ENCODE data around the gene PXDN.

The PXDN gene

GRCh38 chr2:1754461-1755170, 10.3 kb upstream of the PXDN start:
- no peak for DNase-seq (ENCODE audit: low spot score)

DNA sequence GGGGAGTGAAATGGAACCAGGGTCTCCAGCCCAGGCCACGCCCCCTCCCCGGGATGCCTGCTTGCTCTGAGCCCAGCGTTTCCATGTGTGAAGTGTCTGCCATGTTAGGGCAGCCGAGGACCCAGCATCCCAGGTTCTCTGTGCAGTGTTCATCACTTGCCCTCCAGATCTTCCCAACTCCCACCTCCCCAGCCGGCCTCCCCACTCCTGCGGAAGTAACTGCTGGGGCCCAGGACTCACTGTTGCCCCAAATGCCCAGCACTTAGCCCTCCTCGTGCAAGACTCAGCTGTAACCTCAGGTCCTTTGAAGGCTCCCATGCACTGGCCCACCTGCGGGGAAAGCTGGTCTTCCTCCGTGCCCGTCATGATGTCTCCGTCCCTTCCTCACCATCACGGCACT, 9.7 kb upstream of the PXDN start:
- DNase-seq (ENCODE audit: low spot score), result no peak

GRCh38 chr2:1752751-1753150, 8.4 kb upstream of the PXDN start:
- no peak for DNase-seq (ENCODE audit: low spot score)

DNA sequence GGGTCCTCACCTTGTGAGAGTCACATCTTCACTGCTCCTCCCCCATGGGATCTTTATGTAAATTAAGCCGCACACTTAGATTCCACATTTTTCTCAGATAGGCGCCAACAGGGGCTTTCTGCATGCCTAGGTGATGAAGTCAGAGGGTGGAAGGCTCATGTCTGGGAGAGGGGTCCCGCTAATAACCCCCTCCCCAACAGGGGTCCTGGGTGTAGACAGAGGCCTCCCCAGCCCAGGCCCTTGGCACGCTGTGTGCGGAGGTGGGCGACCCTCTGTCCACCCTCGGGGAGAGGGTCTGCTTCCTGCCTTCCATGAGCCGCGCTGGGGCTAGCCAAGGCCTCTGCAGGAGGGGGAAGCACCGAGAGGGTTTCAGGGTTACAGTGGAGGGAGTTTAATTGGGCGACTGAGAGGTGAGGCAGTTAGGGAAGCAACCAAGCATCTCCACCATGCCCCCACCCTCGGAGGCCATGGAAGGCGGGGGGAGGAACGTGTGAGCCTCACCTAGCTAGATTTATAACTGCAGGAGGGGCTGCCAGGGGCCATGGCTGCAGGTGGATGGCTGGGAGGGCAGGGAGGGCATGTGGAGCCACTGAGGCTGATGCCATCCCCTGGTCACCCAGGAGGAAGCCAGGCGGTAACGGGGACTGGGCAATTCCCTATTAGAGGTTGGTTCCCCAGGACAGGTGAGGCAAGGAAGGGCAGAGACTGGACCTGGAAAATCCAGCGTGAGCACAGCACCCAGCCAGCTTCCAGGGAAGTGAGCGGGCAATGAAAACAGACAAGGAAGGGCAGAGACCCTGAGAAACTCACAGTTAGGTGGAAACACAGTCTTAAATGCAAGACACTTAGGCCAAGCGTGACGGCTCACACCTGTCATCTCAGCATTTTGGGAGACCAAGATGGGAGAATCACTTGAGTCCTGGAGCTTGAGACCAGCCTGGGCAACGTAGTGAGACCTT, 7.7 kb upstream of the PXDN start:
- no peak for DNase-seq (ENCODE audit: low spot score)

GRCh38 chr2:1750933-1751766, 6.8 kb upstream of the PXDN start:
- DNase-seq (ENCODE audit: low spot score), result peak; percentile 50

DNA sequence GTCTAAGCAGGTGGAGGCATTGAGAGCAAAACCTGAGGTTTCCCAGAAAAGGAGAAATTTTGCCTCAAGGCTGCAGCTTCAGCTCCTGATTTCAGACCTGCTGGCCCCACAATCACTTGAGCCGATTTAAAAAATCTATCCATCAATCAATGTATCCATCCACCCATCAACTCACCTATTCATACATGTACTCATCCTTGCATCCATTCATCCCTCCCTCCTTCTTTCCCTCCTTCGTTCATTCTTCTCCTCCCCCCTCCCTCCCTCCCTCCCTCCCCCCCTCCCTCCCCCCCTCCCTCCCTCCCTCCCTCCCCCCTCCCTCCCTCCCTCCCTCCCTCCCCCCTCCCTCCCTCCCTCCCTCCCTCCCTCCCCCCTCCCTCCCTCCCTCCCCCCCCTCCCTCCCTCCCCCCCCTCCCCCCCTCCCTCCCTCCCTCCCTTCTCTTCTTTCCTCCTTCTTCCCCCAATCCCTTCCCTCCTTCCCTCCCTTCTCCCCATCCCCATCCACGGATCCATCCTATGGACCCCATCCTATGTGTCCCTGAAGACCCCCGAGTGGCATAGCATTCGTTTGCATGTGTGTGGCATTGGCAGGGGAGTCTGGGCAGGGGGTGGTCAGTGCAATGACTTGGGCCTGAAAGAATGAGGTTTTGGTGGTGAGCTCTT, 6.1 kb upstream of the PXDN start:
- no peak for DNase-seq (ENCODE audit: low spot score)

GRCh38 chr2:1749489-1750119, 5.3 kb upstream of the PXDN start:
- DNase-seq (ENCODE audit: low spot score), result no peak

GRCh38 chr2:1748741-1749488, 4.6 kb upstream of the PXDN start:
- no peak for DNase-seq (ENCODE audit: low spot score)

- no peak for DNase-seq (ENCODE audit: low spot score)
These were observed 3.9 kb upstream of the PXDN start for GRCh38 chr2:1748176-1748740.

- no peak for DNase-seq (ENCODE audit: low spot score)
These were observed 3.0 kb upstream of the PXDN start for GRCh38 chr2:1747065-1747941.

GRCh38 chr2:1746174-1747064, 2.1 kb upstream of the PXDN start:
- DNase-seq (ENCODE audit: low spot score), result no peak

GRCh38 chr2:1745171-1746023, 1.1 kb upstream of the PXDN start:
- DNase-seq (ENCODE audit: low spot score), result no peak

DNA sequence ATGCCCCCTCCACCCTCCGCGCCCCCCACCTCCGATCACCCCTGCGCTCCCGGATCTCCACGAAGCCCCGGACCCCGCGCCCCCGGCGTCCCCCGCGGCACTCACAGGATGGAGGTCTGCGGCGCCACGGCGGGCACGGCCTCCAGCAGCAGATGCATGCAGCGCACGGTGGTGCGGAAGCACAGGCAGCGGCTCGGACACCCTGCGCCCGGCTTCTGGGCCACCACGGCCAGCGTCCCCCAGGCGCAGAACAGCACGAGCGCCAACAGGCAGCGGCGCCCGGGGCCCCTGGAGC, 217 bp downstream of the PXDN start:
- DNase-seq (ENCODE audit: low spot score), result no peak

DNA sequence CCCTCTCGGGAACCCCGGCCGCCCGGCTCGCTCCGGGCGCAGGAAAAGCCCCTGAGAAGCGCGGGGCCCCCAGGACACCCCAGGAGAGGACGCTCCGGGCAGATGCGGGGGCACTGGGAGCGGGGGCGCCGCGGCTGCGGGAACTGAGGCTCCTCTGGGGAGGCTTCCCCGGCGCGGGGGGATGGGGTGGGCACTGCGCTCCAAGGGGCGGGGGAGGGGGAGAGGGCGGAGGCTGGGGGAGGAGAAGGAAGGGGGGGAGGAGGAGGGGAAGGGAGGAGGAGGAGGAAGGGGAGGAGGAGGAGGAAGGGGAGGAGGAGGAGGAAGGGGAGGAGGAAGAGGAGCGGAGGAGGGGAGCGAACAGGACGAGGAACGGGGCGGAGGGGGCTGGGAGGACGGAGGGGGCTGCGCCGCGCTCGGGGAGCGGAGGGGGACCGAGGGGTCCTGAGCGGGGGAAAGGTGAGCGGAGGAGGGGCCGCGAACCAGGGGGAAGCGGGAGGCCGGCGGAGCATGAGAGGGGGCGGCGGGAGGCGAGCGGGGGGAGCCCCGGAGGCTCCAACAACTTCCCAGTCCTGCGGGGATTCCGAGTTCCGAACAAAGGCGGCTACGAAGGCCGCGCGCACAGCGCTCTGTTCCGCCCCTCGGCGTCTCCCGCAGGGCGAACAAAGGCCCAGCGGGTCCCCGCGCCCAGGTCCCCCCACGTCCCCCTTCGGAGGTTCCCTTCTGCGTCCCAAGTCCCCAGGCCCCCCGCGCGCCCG, 742 bp downstream of the PXDN start:
- no peak for DNase-seq (ENCODE audit: low spot score)

- no peak for DNase-seq (ENCODE audit: low spot score)
These were observed 1.5 kb downstream of the PXDN start for GRCh38 chr2:1742681-1743395.

- DNase-seq (ENCODE audit: low spot score), result no peak
These were observed 2.0 kb downstream of the PXDN start for GRCh38 chr2:1742301-1742680.

Data from LoVo (cell line).